HEK293 (cell line): Measurements from ENCODE around the gene EIF4A2.
A peak's percentile ranks its signal among the peaks of the same experiment; 100 is the strongest.

Experiments used
- CTCF ChIA-PET: fragments of 350-600 bp; formaldehyde crosslinking; extraction: SDS; loops from one replicate; lab custom pipeline; 2021; ENCODE audit warnings: antibody characterized with exemption; lab: Yijun Ruan, JAX
- POLR2A ChIA-PET: fragments of 300-600 bp; formaldehyde crosslinking; extraction: SDS; loops from one replicate; lab custom pipeline; 2020; ENCODE audit warnings: antibody characterized with exemption, inconsistent platforms; lab: Yijun Ruan, JAX
- H3K27ac ChIP-seq: fragments of 200-500 bp; sonication (Bioruptor generic); 2 replicates; pipeline ENCODE4 v1.5.1; 2014; ENCODE audit warnings: low read depth, low read length, control low read depth, inconsistent platforms; ENCODE audit errors: extremely low read depth
- H3K36me3 ChIP-seq, 2 experiments: fragments of 200-500 bp in 1 of 2; sonication (Bioruptor generic) in 1 of 2; 1 replicate in 1 of 2; 2 replicates in 1 of 2; pipeline ENCODE4 v1.5.1; 2014 to 2017; ENCODE audit warnings: inconsistent platforms in 2 of 2, low read length in 2 of 2; ENCODE audit not compliant: control insufficient read depth in 2 of 2, insufficient read depth in 1 of 2
- H3K4me1 ChIP-seq: fragments of 200-500 bp; sonication (Bioruptor generic); 2 replicates; pipeline ENCODE4 v1.5.1; 2014; ENCODE audit warnings: mild to moderate bottlenecking, low read length, inconsistent platforms; ENCODE audit not compliant: control insufficient read depth, insufficient read depth
- H3K4me3 ChIP-seq: 2 replicates; pipeline ENCODE4 v1.5.1; 2011; ENCODE audit warnings: low read depth, mild to moderate bottlenecking, control low read depth, low read length, moderate library complexity
- H3K9me3 ChIP-seq: fragments of 200-500 bp; sonication (Bioruptor generic); 2 replicates; pipeline ENCODE4 v1.5.1; 2014; ENCODE audit warnings: low read depth, low read length, inconsistent platforms; ENCODE audit not compliant: control insufficient read depth, insufficient read depth
- ATF2 ChIP-seq: fragments of 450-650 bp; formaldehyde crosslinking; IDR thresholded peaks from 2 replicates; pipeline ENCODE4 v1.5.1; 2016; ENCODE audit warnings: missing biosample characterization, missing genetic modification characterization, low read depth
- GFI1B ChIP-seq: fragments of 450-650 bp; formaldehyde crosslinking; IDR thresholded peaks from 2 replicates; pipeline ENCODE4 v1.5.1; 2016; ENCODE audit warnings: missing biosample characterization, missing genetic modification characterization
- IKZF3 ChIP-seq: fragments of 450-650 bp; IDR thresholded peaks from 2 replicates; pipeline ENCODE4 v1.5.0; 2018; ENCODE audit warnings: missing biosample characterization, mild to moderate bottlenecking, missing genetic modification characterization, moderate library complexity
- PRDM10 ChIP-seq: fragments of 450-650 bp; formaldehyde crosslinking; IDR thresholded peaks from 2 replicates; pipeline ENCODE4 v1.5.1; 2016; ENCODE audit warnings: missing biosample characterization, missing genetic modification characterization
- PRDM6 ChIP-seq: fragments of 450-650 bp; formaldehyde crosslinking; IDR thresholded peaks from 2 replicates; pipeline ENCODE4 v1.5.1; 2017; ENCODE audit warnings: missing biosample characterization, missing genetic modification characterization
- SCRT1 ChIP-seq: fragments of 450-650 bp; formaldehyde crosslinking; IDR thresholded peaks from 2 replicates; pipeline ENCODE4 v1.5.1; 2016; ENCODE audit warnings: missing biosample characterization, missing genetic modification characterization, borderline replicate concordance
- SCRT2 ChIP-seq: fragments of 450-650 bp; formaldehyde crosslinking; IDR thresholded peaks from 2 replicates; pipeline ENCODE4 v1.5.1; 2016; ENCODE audit warnings: missing biosample characterization, missing genetic modification characterization
- YY1 ChIP-seq: fragments of 450-650 bp; formaldehyde crosslinking; IDR thresholded peaks from 2 replicates; pipeline ENCODE4 v1.5.1; 2018; ENCODE audit warnings: missing biosample characterization, missing genetic modification characterization
- ZBTB48 ChIP-seq: fragments of 450-650 bp; formaldehyde crosslinking; IDR thresholded peaks from 2 replicates; pipeline ENCODE4 v1.5.1; 2016; ENCODE audit warnings: missing biosample characterization, missing genetic modification characterization
- ZNF184 ChIP-seq: fragments of 450-650 bp; IDR thresholded peaks from 2 replicates; pipeline ENCODE4 v1.5.1; 2018; ENCODE audit warnings: missing biosample characterization, mild to moderate bottlenecking, missing genetic modification characterization
- ZNF211 ChIP-seq: fragments of 450-650 bp; formaldehyde crosslinking; IDR thresholded peaks from 2 replicates; pipeline ENCODE4 v1.5.1; 2016; ENCODE audit warnings: low read depth, missing biosample characterization, missing genetic modification characterization
- ZNF362 ChIP-seq: fragments of 450-650 bp; formaldehyde crosslinking; IDR thresholded peaks from 2 replicates; pipeline ENCODE4 v1.5.1; 2016; ENCODE audit warnings: missing biosample characterization, missing genetic modification characterization
- ZNF560 ChIP-seq: fragments of 450-650 bp; formaldehyde crosslinking; IDR thresholded peaks from 2 replicates; pipeline ENCODE4 v1.5.1; 2017; ENCODE audit warnings: missing biosample characterization, missing genetic modification characterization, borderline replicate concordance
- ZNF629 ChIP-seq: fragments of 450-650 bp; formaldehyde crosslinking; IDR thresholded peaks from 2 replicates; pipeline ENCODE4 v1.5.1; 2017; ENCODE audit warnings: missing biosample characterization, missing genetic modification characterization
- ZNF639 ChIP-seq: fragments of 450-650 bp; formaldehyde crosslinking; IDR thresholded peaks from 2 replicates; pipeline ENCODE4 v1.5.1; 2016; ENCODE audit warnings: missing biosample characterization, missing genetic modification characterization
- ZNF658 ChIP-seq: fragments of 450-650 bp; formaldehyde crosslinking; IDR thresholded peaks from 2 replicates; pipeline ENCODE4; 2016; ENCODE audit warnings: missing biosample characterization, missing genetic modification characterization
- ZNF670 ChIP-seq: fragments of 450-650 bp; formaldehyde crosslinking; IDR thresholded peaks from 2 replicates; pipeline ENCODE4 v1.5.1; 2016; ENCODE audit warnings: missing biosample characterization, missing genetic modification characterization, low read depth
- ZNF747 ChIP-seq: fragments of 450-650 bp; formaldehyde crosslinking; IDR thresholded peaks from 2 replicates; pipeline ENCODE4 v1.5.1; 2016; ENCODE audit warnings: missing biosample characterization, missing genetic modification characterization

EIF4A2 gene

GRCh38 chr3:186787642-186788481 is 4.5 kb downstream of the EIF4A2 start:
- CTCF ChIA-PET, result no interaction called here
- Histone ChIP-seq H3K9me3 (no peaks in the 10 kb centered on the region), H3K27ac (0 out of 2 replicates have a peak overlapping the region, but pooled peaks have one; percentile 10), H3K4me3 (no peak overlapping the region), H3K4me1 (no peaks in the 10 kb centered on the region), H3K36me3 (peaks cover 0 to 92% of the 10 kb centered on the region in 2 experiments; a peak in 2 of 3 replicates)
- POLR2A ChIA-PET, result no interaction called here
- TF ChIP-seq ZBTB48 (no peak), ZNF747 (tag by site-specific recombination) (no peak), ATF2 (tag by site-specific recombination) (peak; percentile 80), PRDM10 (no peak), ZNF658 (no peak), ZNF639 (no peak), ZNF670 (tag by site-specific recombination) (no peak), PRDM6 (tag by site-specific recombination) (peak; percentile 58), GFI1B (tag by site-specific recombination) (0 out of 2 replicates have a peak, but pooled peaks have one; percentile 17), ZNF184 (tag by site-specific recombination) (no peak), IKZF3 (tag by site-specific recombination) (no peak), YY1 (tag by site-specific recombination) (no peak), ZNF560 (tag by site-specific recombination) (no peak), SCRT1 (tag by site-specific recombination) (peak; percentile 86; the same call in 1 of the 2 replicates), ZNF211 (no peak), ZNF629 (tag by site-specific recombination) (peak; percentile 84), SCRT2 (peak; percentile 91), ZNF362 (tag by site-specific recombination) (peak; percentile 40; the same call in 1 of the 2 replicates)
- TF ChIP-seq, all 188 proteins: peak for 7
